Panc1 (cell line): ENCODE measurements around the gene CAMK2A. TPM values are rescaled to one million over a fixed set of nuclear protein-coding genes. Genes with fewer than 3 reads are reported as not detected.

Experiments used
- ATAC-seq: fragments of 200-7000 bp; cut with Tn5 transposase; 2 replicates; pipeline ENCODE4 v1.9.1; 2020; ENCODE audit warnings: mild to moderate bottlenecking, moderate library complexity
- BruUV-seq: library from RNA; stranded (reverse); fragments of 400-500 nt; replicated peaks from 2 replicates; lab custom pipeline; 2021; lab: Mats Ljungman, UMichigan
- CTCF ChIA-PET: fragments of 300-600 bp; sonication (Branson Sonifier 250); formaldehyde crosslinking; loops from one replicate; lab custom pipeline; 2022; ENCODE audit warnings: antibody characterized with exemption; lab: Charles Lee
- POLR2A ChIA-PET: fragments of 300-600 bp; sonication (Branson Sonifier 250); formaldehyde crosslinking; loops from one replicate; lab custom pipeline; 2022; ENCODE audit warnings: antibody characterized with exemption; lab: Charles Lee
- DNase-seq: peaks from one replicate; pipeline ENCODE4 v3.0.0-alpha.2; 2010; ENCODE audit warnings: low read depth, low spot score
- H3K27ac ChIP-seq: 2 replicates; pipeline ENCODE4 v1.5.1; 2011; ENCODE audit warnings: mild to moderate bottlenecking, low read length, inconsistent platforms
- H3K27me3 ChIP-seq: fragments of 200-500 bp; sonication (Bioruptor generic); 2 replicates; pipeline ENCODE4 v1.6.0; 2014; ENCODE audit warnings: low read length, inconsistent platforms; ENCODE audit not compliant: control insufficient read depth, insufficient read depth
- H3K36me3 ChIP-seq: fragments of 200-500 bp; sonication (Bioruptor generic); 2 replicates; pipeline ENCODE4 v1.5.1; 2014; ENCODE audit warnings: inconsistent platforms, mild to moderate bottlenecking, low read length, moderate library complexity; ENCODE audit not compliant: control insufficient read depth, insufficient read depth
- H3K4me1 ChIP-seq: 2 replicates; pipeline ENCODE4 v1.5.1; 2011; ENCODE audit warnings: inconsistent platforms, mild to moderate bottlenecking, low read length, moderate library complexity; ENCODE audit not compliant: control insufficient read depth, insufficient read depth
- H3K4me3 ChIP-seq, 2 experiments: 2 replicates each; pipeline ENCODE4 v1.5.1; 2011 to 2012; ENCODE audit warnings: low read depth in 2 of 2, low read length in 2 of 2, mild to moderate bottlenecking in 2 of 2, inconsistent platforms in 1 of 2, moderate library complexity in 1 of 2
- H3K9me3 ChIP-seq: fragments of 200-500 bp; sonication (Bioruptor generic); 2 replicates; pipeline ENCODE4 v1.5.1; 2014; ENCODE audit warnings: low read depth, mild to moderate bottlenecking, inconsistent platforms, low read length, moderate library complexity; ENCODE audit not compliant: control insufficient read depth, insufficient read depth
- POLR2AphosphoS5 ChIP-seq: IDR thresholded peaks from 2 replicates; pipeline ENCODE4 v1.6.1; 2012; ENCODE audit warnings: mild to moderate bottlenecking, low read depth, low read length, moderate library complexity
- SIN3A ChIP-seq: IDR thresholded peaks from 2 replicates; pipeline ENCODE4 v1.6.1; 2012; ENCODE audit warnings: low read depth, mild to moderate bottlenecking, low read length, moderate library complexity, borderline replicate concordance; ENCODE audit not compliant: insufficient read depth
- TCF7L2 ChIP-seq: IDR thresholded peaks from 2 replicates; pipeline ENCODE4 v1.6.1; 2011; ENCODE audit warnings: mild to moderate bottlenecking, low read depth, low read length, inconsistent platforms
- in situ Hi-C: cut with HindIII; loops from 2 replicates; pipeline ENCODE4 v1.10.0; 2016; ENCODE audit warnings: low sequenced_read_pairs, low pct_unique_long_range_greater_than_20kb
- intact Hi-C: fragments of 100-400 bp; cut with micrococcal nuclease; formaldehyde crosslinking; loops from one replicate; pipeline ENCODE4 v1.10.0; 2022; ENCODE audit not compliant: unreplicated experiment
- total RNA-seq: library from RNA; stranded (reverse); gene quantifications from one replicate; pipeline ENCODE4 v1.2.1, GENCODE V29; 2021; ENCODE audit not compliant: unreplicated experiment
- TF ChIP-seq, protein P1 (sequence below), 2 experiments: IDR thresholded peaks; 2 replicates each; pipeline ENCODE4 v1.6.1; 2011 to 2012; ENCODE audit warnings: low read depth in 2 of 2, control low read depth in 1 of 2, low read length in 1 of 2, mild to moderate bottlenecking in 1 of 2, moderate library complexity in 1 of 2; ENCODE audit not compliant: insufficient read depth in 1 of 2
- TF ChIP-seq, protein P2 (sequence below): fragments of 450-650 bp; IDR thresholded peaks from 2 replicates; pipeline ENCODE4 v1.5.1; 2017; ENCODE audit warnings: mild to moderate bottlenecking

Gene CAMK2A
- total RNA-seq, 1 experiment from 2014 or later, result 0.51 TPM

DNA sequence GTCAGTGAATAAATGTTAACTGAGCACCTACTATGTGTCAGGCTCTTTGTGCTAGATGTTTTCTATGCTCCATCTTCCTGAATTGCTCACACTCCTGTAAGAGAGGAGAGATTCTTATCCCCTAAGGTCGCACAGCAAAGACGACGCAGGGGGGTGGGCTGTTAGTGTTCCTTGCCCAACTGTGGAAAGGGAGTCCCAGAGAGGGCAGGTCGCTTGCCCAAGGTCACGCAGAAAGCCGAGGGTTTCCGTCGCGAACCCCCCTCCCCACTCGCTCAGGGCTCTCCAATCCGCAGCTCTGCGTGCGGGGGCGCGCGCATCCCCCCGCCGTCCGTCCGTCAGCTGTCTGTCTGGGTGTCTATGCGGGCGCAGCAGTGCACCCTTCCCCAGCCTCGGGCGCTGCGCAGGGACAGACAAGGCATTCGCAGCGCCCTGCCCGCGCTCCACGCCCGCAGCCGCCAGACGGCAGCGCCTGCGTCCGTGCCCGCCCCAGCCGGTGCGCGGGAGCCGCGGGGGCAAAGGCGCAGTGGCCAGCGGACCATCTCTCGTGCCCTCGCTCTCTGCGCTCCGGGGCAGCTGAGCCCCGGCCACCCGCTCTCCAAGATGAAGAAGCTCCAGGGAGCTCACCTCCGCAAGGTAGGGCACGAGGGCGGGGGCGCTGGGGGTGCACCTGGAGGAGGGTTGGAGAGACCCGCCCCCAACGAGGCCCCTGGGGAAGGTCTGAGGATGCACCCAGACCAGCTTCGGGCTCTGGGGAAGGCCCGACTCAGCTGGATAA, 99.7 kb downstream of the CAMK2A start, which contains the start of gene SLC6A7:
Gene SLC6A7, plus strand, starts transcription at position 335 of the 775 bp plus-strand sequence. Its CDS starts 266 bp downstream, at position 601.
- in situ Hi-C loops (no loop called here), intact Hi-C loops (no loop called here)
- TF ChIP-seq POLR2AphosphoS5 (no peak), SIN3A (no peak), TCF7L2 (no peak)
- TF ChIP-seq, protein P1, sequence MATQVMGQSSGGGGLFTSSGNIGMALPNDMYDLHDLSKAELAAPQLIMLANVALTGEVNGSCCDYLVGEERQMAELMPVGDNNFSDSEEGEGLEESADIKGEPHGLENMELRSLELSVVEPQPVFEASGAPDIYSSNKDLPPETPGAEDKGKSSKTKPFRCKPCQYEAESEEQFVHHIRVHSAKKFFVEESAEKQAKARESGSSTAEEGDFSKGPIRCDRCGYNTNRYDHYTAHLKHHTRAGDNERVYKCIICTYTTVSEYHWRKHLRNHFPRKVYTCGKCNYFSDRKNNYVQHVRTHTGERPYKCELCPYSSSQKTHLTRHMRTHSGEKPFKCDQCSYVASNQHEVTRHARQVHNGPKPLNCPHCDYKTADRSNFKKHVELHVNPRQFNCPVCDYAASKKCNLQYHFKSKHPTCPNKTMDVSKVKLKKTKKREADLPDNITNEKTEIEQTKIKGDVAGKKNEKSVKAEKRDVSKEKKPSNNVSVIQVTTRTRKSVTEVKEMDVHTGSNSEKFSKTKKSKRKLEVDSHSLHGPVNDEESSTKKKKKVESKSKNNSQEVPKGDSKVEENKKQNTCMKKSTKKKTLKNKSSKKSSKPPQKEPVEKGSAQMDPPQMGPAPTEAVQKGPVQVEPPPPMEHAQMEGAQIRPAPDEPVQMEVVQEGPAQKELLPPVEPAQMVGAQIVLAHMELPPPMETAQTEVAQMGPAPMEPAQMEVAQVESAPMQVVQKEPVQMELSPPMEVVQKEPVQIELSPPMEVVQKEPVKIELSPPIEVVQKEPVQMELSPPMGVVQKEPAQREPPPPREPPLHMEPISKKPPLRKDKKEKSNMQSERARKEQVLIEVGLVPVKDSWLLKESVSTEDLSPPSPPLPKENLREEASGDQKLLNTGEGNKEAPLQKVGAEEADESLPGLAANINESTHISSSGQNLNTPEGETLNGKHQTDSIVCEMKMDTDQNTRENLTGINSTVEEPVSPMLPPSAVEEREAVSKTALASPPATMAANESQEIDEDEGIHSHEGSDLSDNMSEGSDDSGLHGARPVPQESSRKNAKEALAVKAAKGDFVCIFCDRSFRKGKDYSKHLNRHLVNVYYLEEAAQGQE (IDR thresholded peaks at IDR 0.05; ENCODE audit: insufficient read depth in 1 of 2, low read depth in 2 of 2, low read length in 1 of 2), result no peak
- TF ChIP-seq, protein P2, sequence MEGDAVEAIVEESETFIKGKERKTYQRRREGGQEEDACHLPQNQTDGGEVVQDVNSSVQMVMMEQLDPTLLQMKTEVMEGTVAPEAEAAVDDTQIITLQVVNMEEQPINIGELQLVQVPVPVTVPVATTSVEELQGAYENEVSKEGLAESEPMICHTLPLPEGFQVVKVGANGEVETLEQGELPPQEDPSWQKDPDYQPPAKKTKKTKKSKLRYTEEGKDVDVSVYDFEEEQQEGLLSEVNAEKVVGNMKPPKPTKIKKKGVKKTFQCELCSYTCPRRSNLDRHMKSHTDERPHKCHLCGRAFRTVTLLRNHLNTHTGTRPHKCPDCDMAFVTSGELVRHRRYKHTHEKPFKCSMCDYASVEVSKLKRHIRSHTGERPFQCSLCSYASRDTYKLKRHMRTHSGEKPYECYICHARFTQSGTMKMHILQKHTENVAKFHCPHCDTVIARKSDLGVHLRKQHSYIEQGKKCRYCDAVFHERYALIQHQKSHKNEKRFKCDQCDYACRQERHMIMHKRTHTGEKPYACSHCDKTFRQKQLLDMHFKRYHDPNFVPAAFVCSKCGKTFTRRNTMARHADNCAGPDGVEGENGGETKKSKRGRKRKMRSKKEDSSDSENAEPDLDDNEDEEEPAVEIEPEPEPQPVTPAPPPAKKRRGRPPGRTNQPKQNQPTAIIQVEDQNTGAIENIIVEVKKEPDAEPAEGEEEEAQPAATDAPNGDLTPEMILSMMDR, result no peak
- no peaks in the 10 kb centered on the region for H3K9me3 ChIP-seq
- H3K4me1 ChIP-seq, result no peaks in the 10 kb centered on the region
- CTCF ChIA-PET, result no interaction called here
- H3K27ac ChIP-seq, result no peak within 1 kb of the TSS
- ATAC-seq (no peak), DNase-seq (no peak)
- no peak within 1 kb of the TSS for H3K4me3 ChIP-seq
- peaks cover 9% of the 10 kb centered on the region for H3K27me3 ChIP-seq
- no TSS peak for BruUV-seq
- POLR2A ChIA-PET, result no interaction called here
- no peaks in the 10 kb centered on the region for H3K36me3 ChIP-seq

DNA sequence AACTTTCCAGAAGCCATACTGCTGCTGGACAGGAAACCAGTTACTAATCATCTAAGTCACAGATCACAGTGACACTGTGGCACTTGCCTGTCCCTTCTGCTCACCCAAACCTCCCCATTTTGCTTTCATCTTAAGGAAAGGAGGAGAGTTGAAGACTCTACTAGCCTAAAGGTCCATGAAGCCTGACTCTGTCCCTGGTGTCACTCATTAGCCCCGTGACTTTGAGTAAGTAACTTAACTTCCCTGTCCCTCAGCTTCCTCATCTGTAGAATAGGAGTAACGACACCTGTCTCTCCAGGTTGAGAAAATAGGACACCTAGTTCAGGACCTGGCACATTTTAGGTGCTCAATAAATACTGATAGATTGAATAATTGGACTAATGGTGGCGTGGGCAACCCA, 100.2 kb downstream of the CAMK2A start:
- CTCF ChIA-PET, result no interaction called here
- peaks cover 9% of the 10 kb centered on the region for H3K27me3 ChIP-seq

More for the DNA sequence above, 100.2 kb downstream of the CAMK2A start:
- in situ Hi-C loops (no loop called here), intact Hi-C loops (no loop called here)
- Histone ChIP-seq H3K9me3 (no peaks in the 10 kb centered on the region), H3K4me1 (no peaks in the 10 kb centered on the region), H3K27ac (no peak overlapping the region), H3K4me3 (no peak overlapping the region), H3K36me3 (no peaks in the 10 kb centered on the region)
- TF ChIP-seq POLR2AphosphoS5 (no peak), SIN3A (no peak), TCF7L2 (no peak)
- TF ChIP-seq, protein P2, result no peak
- TF ChIP-seq, protein P1 (IDR thresholded peaks at IDR 0.05; ENCODE audit: insufficient read depth in 1 of 2, low read depth in 2 of 2, low read length in 1 of 2), result no peak
- POLR2A ChIA-PET, result no interaction called here
- BruUV-seq, result no TSS peak
- ATAC-seq (no peak), DNase-seq (no peak)
